Astrocyte of the cerebellum (primary cell): ENCODE results near the gene FTCD.

Source experiments
- DNase-seq: peaks from one replicate; pipeline ENCODE4 v3.0.0-alpha.2; 2011; ENCODE audit warnings: low read depth
- H3K4me3 ChIP-seq: 2 replicates; pipeline ENCODE4 v1.5.1; 2011; ENCODE audit warnings: mild to moderate bottlenecking, low read depth, low read length, moderate library complexity
- CTCF ChIP-seq: IDR thresholded peaks from 2 replicates; pipeline ENCODE4 v1.5.1; 2012; ENCODE audit warnings: low read length, low read depth, moderate library complexity, mild to moderate bottlenecking; ENCODE audit errors: missing control alignments
- in situ Hi-C: cut with HindIII; loops from 2 replicates; pipeline ENCODE4 v1.10.0; 2017; ENCODE audit warnings: low sequenced_read_pairs

Gene FTCD

GRCh38 chr21:46104104-46104503 lies 51.3 kb downstream of the FTCD start:
- no peak for DNase-seq
- no peak for TF ChIP-seq CTCF
- in situ Hi-C loops: loop anchor here (10.0 kb wide), 1 partner anchor 99 kb away; no protein-coding TSS in a partner anchor
- H3K4me3 ChIP-seq: no peak overlapping the region

- no peak for TF ChIP-seq CTCF
- in situ Hi-C loops: loop anchor here (10.0 kb wide), 1 partner anchor 96 kb away; no protein-coding TSS in a partner anchor
- DNase-seq: no peak
- peak overlapping the region; percentile 84 for H3K4me3 ChIP-seq
Measured at GRCh38 chr21:46100906-46101305, 54.5 kb downstream of the FTCD start.

GRCh38 chr21:46100426-46100825 lies 55.0 kb downstream of the FTCD start:
- no peak for TF ChIP-seq CTCF
- peak overlapping the region; percentile 84 for H3K4me3 ChIP-seq
- no peak for DNase-seq
- in situ Hi-C loops: loop anchor here (10.0 kb wide), 1 partner anchor 96 kb away; no protein-coding TSS in a partner anchor

GRCh38 chr21:46100020-46100419 lies 55.4 kb downstream of the FTCD start:
- TF ChIP-seq CTCF: no peak
- no peak for DNase-seq
- in situ Hi-C loops: loop anchor here (10.0 kb wide), 1 partner anchor 95 kb away; no protein-coding TSS in a partner anchor
- H3K4me3 ChIP-seq: peak overlapping the region; percentile 84

- in situ Hi-C loops: no loop called here
- peak; percentile 22 for TF ChIP-seq CTCF
- DNase-seq: no peak
- H3K4me3 ChIP-seq: peak overlapping the region; percentile 84
Measured at GRCh38 chr21:46099476-46099875, 55.9 kb downstream of the FTCD start.

GRCh38 chr21:46098303-46099141 lies 56.9 kb downstream of the FTCD start:
- no peak for TF ChIP-seq CTCF
- peak overlapping the region; percentile 84 for H3K4me3 ChIP-seq
- in situ Hi-C loops: no loop called here
- no peak for DNase-seq
